Measurements from ENCODE around the gene CPSF7.

DNA sequence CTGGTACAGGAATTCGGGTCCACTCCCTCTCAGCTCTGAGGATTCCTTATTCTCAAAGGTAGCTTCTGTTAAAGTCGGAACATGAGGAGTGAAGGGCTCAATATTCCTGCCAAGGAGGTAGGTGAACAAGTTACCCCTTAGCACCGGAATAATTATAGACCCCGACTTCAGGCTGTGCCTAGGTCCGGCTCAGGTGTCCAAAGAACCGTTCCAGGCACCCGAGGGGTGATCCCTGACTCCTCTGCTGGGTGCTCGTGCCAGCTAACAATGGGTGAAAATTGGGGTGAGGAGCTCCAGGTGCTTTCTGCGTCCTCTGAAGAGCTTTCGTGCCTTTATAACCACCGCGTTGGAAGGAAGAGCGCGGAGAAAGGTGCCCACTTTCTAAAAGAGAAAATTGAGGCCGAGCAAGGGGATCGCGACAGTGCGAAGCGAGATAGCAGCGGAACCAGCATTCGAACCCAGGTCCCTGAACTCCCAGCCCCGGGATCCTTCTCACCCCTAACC, 68.5 kb downstream of the CPSF7 start:
- no peak for TF ChIP-seq POLR2A (IDR thresholded peaks at IDR 0.05)
- TF ChIP-seq, protein P1, sequence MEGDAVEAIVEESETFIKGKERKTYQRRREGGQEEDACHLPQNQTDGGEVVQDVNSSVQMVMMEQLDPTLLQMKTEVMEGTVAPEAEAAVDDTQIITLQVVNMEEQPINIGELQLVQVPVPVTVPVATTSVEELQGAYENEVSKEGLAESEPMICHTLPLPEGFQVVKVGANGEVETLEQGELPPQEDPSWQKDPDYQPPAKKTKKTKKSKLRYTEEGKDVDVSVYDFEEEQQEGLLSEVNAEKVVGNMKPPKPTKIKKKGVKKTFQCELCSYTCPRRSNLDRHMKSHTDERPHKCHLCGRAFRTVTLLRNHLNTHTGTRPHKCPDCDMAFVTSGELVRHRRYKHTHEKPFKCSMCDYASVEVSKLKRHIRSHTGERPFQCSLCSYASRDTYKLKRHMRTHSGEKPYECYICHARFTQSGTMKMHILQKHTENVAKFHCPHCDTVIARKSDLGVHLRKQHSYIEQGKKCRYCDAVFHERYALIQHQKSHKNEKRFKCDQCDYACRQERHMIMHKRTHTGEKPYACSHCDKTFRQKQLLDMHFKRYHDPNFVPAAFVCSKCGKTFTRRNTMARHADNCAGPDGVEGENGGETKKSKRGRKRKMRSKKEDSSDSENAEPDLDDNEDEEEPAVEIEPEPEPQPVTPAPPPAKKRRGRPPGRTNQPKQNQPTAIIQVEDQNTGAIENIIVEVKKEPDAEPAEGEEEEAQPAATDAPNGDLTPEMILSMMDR (IDR thresholded peaks at IDR 0.05): no peak

Data from thyroid gland (tissue), 4 donors.